ENCODE measurements around the gene CMSS1.
A peak's percentile ranks its signal among the peaks of the same experiment; 100 is the strongest.

Gene CMSS1

GRCh38 chr3:99817437-99818240 is at the start of gene CMSS1:
TSS of gene CMSS1 (plus strand) at chr3:99817862.
- peak; percentile 97 for DNase-seq (ENCODE audit: low read depth)

GRCh38 chr3:99768126-99768525 is 49.5 kb upstream of the CMSS1 start:
- DNase-seq (ENCODE audit: low read depth), result no peak

GRCh38 chr3:99768808-99769501 is 48.7 kb upstream of the CMSS1 start:
- no peak for DNase-seq (ENCODE audit: low read depth)

GRCh38 chr3:99772171-99772570 is 45.5 kb upstream of the CMSS1 start:
- DNase-seq (ENCODE audit: low read depth), result no peak

- DNase-seq (ENCODE audit: low read depth), result no peak
Observed at GRCh38 chr3:99772671-99773070, 45.0 kb upstream of the CMSS1 start.

GRCh38 chr3:99774467-99774866 is 43.2 kb upstream of the CMSS1 start:
- DNase-seq (ENCODE audit: low read depth), result no peak

- no peak for DNase-seq (ENCODE audit: low read depth)
Observed at GRCh38 chr3:99776516-99777209, 41.0 kb upstream of the CMSS1 start.

GRCh38 chr3:99777210-99777549 is 40.5 kb upstream of the CMSS1 start:
- DNase-seq (ENCODE audit: low read depth), result no peak

GRCh38 chr3:99777708-99778107 is 40.0 kb upstream of the CMSS1 start:
- DNase-seq (ENCODE audit: low read depth), result no peak

- DNase-seq (ENCODE audit: low read depth), result no peak
Observed at GRCh38 chr3:99780749-99781148, 36.9 kb upstream of the CMSS1 start.

- DNase-seq (ENCODE audit: low read depth), result no peak
Observed at GRCh38 chr3:99781761-99782160, 35.9 kb upstream of the CMSS1 start.

GRCh38 chr3:99783011-99783573 is 34.6 kb upstream of the CMSS1 start:
- no peak for DNase-seq (ENCODE audit: low read depth)

GRCh38 chr3:99789011-99789721 is 28.5 kb upstream of the CMSS1 start:
- DNase-seq (ENCODE audit: low read depth), result no peak

GRCh38 chr3:99794485-99794884 is 23.2 kb upstream of the CMSS1 start:
- no peak for DNase-seq (ENCODE audit: low read depth)

GRCh38 chr3:99795573-99795972 is 22.1 kb upstream of the CMSS1 start:
- no peak for DNase-seq (ENCODE audit: low read depth)

- no peak for DNase-seq (ENCODE audit: low read depth)
Observed at GRCh38 chr3:99799422-99799821, 18.2 kb upstream of the CMSS1 start.

GRCh38 chr3:99803297-99803696 is 14.4 kb upstream of the CMSS1 start:
- no peak for DNase-seq (ENCODE audit: low read depth)

- no peak for DNase-seq (ENCODE audit: low read depth)
Observed at GRCh38 chr3:99805160-99805559, 12.5 kb upstream of the CMSS1 start.

GRCh38 chr3:99808163-99808794 is 9.4 kb upstream of the CMSS1 start:
- no peak for DNase-seq (ENCODE audit: low read depth)

GRCh38 chr3:99809565-99809964 is 8.1 kb upstream of the CMSS1 start:
- DNase-seq (ENCODE audit: low read depth), result no peak

- DNase-seq (ENCODE audit: low read depth), result no peak
Observed at GRCh38 chr3:99810403-99810802, 7.3 kb upstream of the CMSS1 start.

- DNase-seq (ENCODE audit: low read depth), result no peak
Observed at GRCh38 chr3:99817047-99817436, 620 bp upstream of the CMSS1 start.
